NCI-H2107 treated with DMSO at 0.1 percent for 48 hours (cell line): Measurements from ENCODE around the gene APOL3.
"Not testable (repeated sequence)": the region's sequence is repeated elsewhere in the genome, so short reads cannot be mapped to it uniquely, and the experiment has no call there.

Experiments
- DNase-seq: peaks from one replicate; lab custom pipeline; 2025; ENCODE audit not compliant: unreplicated experiment; lab: John Stamatoyannopoulos, UW

Gene APOL3

DNA sequence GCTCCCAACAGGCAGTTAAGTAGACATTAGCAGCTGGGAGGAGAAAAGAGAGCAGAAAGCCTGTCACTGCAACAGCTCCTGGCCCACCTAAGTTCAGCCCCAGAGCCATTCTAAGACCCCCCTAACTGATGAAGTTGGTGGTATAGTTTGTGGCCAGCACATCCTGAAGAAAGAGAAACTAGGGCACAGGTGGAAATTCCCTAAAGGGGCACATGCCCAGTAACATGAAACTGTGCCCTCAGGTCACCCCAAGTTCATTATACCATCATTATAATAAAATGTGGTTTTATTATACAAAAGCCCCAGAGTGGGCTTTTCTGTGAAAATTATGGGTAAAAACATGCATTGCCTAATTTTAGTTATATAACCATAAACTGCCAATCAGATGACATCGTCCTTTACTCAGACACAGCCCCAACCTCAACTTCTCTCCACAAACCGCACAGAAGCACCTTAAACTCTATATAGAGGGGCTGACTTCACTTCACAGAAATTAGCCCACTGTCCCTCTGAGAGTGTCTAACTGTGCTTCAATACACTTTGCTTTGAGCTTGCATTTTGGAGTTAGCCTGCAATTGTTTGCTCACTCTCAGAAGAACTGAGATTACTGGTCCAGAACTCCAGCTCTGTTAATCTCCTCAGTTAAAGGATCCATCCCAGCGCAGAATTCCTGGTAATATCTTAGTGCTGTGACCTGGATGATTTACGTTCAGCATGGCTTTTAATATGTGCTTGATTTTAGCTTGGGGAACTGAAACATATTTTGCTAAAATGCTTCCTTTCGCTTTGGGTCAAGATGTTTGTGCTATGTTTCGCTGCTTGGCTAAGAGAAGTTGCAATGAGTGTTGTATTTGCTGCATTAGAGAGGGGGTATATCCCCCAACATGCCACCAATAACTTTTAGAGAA is 1.8 kb upstream of the APOL3 start:
- DNase-seq, result no peak

DNA sequence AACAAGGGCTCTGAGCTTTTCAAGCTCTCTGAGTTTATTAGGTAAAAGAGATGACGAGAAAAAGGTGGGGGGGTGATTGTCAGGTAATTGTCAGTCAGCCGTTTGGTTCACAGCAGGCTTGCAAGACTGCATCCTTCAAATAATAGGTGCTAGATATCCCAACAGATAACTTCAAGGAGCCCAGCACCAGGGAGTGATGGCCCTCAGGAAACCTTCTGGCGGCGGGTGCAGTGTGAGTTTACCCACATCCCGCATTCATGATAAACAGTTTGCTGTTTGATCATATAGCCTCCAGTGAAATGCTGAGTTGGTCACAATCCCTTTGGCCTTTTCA is 1.2 kb upstream of the APOL3 start:
- DNase-seq, result not testable (repeated sequence)

DNA sequence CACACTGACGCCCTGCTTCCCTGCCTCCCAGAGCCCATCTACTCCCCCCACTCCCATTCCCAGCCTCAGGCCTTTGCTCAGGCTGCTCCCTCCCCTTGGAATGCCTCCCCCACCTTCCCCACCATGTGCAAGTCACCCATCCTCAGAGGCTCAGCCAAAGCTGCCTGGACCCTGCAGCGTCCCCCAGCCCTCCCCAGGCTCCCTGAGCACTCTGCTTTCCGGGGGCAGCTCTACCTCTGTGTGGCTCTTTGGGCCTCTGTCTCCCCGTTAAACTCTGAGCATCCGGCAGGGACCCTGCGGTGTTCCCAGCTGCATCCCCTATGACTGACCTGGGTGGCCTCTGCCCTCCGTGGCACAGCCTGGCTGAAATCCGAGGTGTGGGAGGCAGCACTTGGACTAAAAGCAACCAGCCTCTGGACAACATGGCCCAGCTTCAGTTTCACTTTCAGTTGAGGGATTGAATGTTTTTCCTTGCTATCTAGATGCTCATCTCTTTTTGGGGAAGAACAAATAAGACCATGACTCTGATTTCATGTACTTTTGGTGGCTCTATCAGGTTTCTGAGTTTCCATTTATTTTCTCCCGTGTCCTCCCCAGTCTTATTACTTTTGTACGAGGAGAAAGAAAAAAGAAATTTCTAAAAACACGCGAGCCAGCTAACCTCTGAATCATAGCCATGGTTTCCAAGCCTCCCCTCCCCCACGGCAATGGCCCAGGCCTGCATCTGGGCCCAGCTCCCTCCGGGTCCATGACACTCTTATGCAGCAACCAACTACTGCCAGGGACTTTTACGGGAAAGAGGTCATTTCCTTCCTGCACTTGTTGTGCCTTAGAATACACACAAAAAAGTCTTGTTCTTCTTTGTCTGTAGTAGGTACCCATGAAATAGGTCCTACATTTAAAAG is 3.8 kb downstream of the APOL3 start:
- DNase-seq, result no peak

DNA sequence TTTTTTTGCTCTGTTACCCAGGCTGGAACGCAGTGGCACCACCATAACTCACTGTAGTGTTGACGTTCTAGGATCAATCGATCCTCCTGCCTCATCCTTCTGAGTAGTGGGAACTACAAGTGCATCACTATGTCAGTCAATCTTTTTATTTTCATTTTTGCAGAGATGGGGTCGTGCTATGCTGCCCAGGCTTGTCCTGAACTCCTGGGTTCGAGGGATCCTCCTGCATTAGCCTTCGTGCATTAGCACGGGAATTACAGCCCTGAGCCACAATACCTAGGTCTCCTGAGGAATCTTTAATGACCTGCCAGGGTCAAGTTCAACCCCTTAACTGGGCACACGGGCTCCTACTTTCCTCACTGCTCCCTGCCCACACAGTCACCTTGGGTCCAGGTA is 4.4 kb downstream of the APOL3 start:
- DNase-seq, result no peak

DNA sequence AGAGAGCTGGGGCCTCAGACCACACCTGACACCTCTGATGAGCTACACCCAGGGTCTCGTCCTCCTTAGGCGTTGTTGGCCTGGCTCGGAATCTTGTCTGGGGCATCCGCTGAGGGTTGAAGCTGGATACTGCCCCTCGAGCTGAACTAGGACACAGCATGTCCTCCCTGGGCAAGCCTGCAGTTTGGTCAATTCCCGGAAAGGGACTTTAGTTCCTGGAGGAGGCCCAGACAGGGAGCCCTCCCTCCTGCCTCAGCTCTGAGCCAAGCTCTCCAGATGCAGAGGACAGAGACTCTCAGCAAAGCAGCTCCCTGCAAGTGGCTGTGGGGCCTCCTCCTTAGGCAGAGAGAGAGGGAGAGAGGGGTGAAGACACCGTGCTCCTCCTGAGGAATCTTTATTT is 4.9 kb downstream of the APOL3 start:
- DNase-seq, result no peak

DNA sequence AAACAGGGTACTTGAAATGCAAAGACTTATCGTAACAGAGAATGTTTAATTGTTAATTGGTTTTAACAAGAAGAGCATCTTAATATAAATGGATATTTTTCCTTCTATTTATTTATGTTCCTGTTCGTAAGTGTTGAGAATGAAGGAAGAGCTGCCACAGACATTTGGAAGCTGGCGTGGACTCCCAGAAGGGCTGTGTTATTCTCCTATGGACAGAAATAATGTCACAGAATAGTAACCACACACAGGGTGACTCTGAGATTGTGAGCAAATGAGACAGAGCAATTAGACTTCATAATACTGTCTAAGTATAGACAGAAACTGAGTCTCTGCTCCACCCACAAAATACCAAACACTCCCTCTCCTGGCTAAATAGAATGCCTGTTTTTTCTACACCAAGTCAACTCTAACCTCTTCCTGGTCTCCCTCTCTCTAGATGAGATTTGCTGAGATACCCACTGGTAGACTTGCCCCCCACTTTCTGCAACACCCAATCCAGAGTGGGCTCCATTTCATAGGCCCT is 6.1 kb downstream of the APOL3 start:
- DNase-seq, result no peak

DNA sequence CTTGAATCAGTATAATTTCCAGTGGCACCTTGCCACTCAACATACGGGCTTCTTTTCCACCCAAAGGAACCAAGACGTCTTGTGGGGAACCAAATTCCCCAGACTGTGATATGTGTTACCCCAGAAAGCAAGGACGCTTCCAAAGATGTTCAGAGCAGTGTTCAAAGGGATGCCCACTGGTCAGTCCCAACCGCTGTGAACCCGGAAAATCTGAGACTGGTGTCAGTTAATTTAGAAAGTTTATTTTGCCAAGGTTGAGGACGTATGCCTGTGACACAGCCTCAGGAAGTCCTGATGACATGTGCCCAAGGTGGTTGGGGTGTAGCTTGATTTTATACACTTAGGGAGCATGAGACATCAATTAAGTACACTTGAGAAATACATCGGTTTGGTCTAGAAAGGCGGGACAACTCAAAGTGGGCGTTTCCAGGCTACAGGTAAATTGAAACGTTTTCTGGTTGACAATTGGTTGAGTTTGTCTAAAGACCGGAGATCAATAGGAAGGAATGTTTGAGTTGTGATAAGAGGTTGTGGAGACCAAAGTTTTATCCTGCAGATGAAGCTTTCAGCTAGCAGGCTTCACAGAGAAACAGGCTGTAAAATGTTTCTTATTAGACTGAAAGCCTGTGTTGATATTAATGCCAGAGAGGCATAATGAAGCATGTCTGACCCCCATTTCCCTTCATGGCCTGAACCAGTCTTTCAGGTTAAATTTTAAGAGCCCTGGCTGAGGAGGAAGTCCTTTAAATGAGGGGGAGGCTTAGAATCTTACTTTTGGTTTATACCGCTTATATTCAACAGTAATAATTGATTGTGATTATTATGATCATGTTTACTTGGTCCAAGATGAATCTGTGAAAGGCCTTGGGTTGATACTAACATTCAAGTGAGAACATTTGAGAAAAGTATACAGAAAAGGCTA is 6.8 kb downstream of the APOL3 start:
- no peak for DNase-seq

DNA sequence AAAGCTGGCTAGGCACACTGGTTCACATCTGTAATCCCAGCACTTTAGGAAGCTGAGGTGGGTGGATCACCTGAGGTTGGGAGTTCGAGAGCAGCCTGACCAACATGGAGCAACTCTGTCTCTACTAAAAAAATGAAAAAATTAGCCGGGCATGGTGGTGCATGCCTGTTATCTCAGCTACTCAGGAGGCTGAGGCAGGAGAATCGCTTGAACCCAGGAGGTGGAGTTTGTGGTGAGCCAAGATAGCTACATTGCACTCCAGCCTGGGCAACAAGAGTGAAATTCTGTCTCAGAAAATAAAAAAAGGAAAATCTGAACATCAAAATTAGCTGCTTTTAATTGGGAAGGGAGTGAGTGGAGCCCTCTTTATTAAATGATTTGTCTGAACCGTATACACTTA is 7.7 kb downstream of the APOL3 start:
- not testable (repeated sequence) for DNase-seq

DNA sequence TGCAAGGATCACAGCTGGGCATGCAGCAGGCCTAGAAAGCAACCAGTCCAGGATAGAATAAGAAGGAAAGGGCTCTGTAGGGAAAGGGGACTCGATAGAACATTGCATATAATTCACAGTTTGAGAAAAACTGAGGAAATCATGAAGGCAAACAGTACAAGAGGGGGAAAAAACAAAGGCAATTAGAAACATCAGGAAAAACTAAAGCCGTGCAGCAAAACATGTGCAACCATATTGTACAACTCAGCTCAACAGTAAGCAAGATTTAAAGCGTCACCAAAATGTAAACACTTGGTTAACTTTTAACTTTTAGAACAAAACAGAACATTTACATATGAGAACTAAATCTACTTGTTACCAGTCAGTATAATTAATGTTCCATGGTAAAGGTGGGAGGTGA is 8.5 kb downstream of the APOL3 start:
- DNase-seq, result no peak

DNA sequence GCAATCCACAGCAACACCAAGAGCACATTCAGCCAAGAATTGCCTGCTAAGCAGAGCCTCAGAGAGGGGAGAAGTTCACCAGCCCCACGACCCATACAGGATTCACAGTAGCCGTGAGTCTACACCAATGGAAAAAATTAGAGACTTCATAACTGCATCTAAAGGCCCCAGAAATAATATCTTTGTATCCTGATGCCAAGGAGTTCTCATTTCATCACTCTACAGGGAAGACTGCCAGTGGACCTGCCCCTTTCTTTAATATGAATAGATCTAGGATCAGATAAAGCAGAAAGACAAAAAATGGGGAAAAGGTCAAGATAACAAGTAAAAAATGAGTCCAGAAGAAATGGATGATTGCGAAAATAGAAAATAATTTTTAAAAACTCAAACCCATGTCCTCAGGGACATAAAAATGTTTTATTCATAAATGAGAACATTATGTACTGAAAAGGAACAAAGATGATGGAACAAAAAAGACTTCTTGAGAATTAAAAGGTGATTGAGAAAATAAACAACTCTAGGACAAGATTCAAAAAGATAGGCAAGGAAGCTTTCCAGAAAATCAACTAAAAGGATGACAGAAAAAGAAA is 9.5 kb downstream of the APOL3 start:
- no peak for DNase-seq

DNA sequence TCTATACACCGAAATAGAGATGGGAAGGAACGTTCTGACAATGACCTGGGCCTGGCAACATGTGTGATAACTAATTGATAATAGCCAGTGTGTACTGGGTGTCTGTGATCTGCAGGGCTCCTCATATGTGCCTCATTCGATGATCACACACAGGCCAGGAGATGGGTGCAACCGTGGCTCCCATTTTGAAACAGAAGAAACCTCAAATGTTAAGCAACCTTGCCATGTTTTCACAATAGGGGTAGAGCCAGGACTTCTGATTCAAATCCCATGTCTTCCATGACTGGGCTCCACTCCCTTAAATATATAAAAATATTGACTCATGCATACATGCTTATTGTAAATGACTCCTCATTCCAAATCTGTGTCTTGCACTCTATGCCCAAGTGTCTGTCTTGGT is 11.1 kb downstream of the APOL3 start:
- no peak for DNase-seq

DNA sequence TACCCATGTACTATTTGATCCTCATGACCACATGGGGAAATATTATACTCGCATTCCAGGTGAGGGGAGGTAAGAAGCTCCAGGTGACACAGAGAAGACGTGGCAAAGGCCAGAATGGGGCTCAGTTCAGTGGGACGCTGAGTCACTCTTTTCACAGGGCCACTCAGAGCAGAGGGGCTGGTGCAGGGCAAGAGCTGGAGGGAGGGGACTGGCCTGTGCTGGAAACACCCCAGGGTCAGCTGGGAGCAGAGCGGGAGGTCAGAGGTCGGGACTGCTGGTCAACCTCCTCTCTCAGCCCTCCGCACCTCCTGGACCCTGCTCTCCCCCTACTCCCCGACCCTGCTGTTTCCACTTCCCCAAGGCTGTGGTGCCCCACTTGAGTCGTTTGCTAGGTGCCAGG is 12.1 kb downstream of the APOL3 start:
- no peak for DNase-seq

DNA sequence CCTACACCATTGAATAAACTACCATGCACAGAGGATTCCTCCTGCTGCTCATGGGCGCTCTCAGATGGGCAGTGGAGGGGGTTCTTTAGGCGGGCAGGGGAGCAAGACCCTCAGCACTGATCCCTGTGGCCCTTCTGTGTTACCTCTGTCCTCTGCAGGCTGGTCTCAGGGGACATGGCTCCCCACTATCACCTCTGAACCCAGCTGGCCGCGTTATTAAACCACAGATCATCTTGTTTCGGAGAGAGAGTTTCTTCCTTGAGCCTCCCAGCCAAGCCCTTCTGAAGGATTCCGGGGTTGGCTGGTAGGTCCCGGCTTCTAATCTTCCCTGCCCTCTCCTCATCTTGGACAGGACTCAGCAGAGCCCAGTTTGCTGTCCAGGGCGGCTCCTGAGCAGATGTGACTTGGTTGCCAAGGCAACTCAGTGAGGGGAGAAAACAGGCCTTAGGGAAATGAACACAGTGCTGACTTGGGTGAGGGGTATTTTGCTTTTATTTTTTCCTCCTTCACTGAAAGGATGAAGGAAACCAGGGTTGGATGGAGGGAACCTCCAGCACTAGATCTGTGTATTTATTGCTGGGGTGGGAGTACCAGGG is 13.3 kb downstream of the APOL3 start:
- DNase-seq, result no peak

DNA sequence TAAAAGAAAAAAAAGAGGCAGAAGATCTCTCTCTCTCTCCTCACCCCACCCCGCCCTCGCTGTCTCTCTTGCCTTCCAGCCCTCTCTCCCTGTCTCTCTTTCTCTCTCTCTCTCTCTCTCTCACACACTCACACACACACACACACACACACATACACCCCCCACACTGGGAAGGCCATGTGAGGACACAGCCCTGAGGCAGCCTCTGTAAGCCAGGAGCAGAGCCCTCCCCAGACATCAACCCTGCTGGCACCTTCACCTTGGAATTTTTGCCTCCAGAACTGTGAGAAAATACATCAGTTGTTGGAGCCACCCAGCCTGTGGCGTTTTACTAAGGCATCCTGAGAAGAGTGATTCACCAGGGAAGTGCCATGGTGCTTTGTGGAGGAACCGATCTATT is 14.7 kb downstream of the APOL3 start:
- no peak for DNase-seq

DNA sequence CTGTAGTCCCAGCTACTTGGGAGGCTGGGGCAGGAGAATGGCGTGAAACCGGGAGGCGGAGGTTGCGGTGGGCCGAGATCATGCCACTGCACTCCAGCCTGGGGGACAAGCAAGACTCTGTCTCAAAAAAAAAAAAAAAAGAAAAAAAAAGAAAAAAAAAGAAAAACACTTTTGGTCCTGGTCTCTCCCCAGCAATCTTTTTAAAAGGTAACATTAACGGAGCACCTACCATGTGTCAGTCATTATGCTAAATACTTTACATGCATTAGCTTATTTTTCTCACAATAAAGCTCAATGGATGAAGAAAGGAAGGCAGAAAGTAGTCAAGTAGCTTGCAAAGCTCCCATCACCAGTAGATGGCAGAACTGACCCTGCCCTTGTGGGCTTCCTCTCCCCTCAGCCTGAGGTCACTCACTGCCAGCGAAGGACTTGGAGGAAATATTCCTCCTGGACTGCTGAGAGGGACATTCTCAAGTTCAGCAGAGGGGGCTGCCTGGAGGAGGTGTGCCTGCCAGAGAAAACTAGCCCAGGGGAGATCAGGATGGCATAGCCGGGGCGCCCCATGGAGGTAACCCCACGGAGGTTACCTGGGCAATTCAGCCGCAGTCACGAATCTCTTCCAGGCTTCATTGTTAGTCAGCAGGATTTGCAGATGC is 15.5 kb downstream of the APOL3 start:
- peak; percentile 16 for DNase-seq

DNA sequence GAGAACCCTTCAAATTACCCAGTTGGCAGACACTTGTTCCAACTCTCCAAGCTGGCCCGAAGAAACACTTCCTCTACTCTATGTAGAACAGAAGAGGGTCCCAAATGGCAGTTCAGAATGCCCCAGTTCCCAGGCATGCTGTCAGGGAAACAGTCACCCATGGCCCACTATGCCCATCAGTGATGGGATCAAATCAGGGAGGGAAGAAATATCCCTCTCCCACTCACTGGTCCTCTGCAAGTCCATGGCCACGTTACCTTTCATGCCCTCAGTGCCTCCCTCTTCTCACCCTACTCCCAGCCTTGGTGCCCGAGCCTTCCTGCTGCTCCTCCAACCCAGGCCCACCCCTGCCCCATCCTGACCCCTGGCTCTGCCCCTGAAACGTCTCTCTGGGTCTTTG is 16.6 kb downstream of the APOL3 start:
- no peak for DNase-seq

DNA sequence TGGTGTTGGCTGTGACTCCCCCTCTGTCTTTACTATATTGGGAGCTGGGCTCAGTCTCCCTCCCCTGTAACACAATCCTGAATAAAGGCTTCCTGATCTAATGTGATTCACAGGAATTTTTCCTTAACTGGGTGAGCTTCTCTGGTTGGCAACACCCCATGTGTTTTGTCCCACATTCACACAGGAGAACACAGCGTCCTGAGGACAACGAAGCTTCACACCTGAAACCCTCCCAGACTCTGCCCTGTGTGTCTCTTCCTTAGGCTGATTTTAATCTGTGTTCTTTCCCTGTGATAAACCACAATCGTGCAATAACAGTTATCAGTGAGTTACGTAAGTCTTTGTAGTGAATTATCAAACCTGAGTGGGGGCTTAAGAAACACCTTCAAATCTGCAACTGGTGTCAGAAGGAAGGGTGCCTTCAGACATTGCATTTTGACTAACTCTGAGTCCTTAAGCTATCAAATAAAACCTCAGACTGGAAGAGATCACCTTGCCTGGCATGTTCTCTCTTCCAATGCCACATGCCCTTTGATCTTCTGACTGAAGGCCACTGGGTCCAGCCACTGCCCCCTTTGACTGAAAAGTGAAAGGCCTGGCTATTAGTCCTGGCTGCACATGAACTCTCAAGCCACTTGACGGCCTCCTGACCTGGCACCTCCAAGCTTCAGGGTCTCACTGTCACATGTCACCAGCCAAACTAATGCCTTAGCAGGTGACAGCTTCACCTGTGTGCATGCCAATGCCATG is 17.3 kb downstream of the APOL3 start:
- no peak for DNase-seq

DNA sequence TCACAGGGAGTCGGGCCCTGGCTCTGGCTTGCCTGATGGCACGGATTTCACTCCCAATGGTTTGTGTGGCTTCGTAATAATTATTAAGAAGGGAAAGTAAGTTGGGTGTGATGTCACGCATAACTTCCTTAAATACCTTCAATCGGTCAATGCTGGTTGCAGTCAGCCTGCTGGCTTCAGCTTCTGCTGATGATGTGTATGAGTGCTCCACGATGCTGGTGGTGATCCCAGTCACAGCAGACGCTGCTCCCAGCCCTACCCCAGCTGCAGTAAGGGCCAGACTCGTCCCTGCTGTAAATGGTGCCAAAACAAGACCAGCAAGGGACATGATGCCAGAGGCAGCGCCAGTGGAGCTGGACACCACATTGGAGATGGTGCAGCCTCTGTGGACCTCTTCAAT is 19.1 kb downstream of the APOL3 start:
- DNase-seq, result no peak

DNA sequence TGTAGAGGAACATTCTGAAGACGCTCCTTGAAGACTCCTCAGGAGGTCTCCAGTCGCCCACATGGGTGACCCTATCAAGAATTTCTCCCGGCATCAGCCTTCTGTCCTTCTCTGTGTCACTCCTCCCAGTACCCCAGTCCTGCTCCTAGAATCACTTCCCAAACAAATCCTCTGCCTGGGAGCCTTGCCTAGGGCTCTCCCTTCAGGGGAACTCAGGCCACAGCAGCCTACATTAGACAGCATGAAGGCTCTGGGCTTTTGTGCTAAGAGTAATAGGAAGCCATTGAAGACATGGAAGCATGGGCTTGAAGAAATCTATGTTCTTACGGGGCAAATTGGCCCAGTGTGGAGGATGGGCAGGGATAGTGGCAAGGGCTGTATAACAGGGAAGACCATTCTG is 21.8 kb downstream of the APOL3 start:
- not testable (repeated sequence) for DNase-seq
